ENCODE data around the gene PRND. TPM values are rescaled to one million over a fixed set of nuclear protein-coding genes. Genes with fewer than 3 reads are reported as not detected.

PRND gene
- total RNA-seq, 1 donor from 2014 or later: not detected

DNA sequence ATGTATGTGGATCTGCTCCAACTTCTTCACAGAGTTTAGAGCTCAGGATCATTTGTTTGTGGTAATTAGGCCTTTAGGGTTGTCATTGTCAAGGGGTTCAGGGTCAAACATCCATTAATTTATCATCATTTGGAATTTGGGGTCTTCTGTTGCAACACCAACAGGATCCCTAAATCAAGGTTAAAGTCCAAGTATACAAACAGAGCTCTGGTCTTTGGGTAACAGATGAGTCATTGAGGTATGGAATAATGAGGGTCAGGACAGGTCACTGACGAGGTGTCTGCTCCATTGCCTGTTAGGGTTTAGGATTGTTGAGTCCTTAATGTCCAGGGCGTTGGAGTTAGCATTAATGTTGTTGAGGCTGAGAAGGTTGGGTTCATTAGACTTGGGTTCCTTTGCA lies 47.6 kb downstream of the PRND start:
- FAIRE-seq: no peak
- no peaks in the 10 kb centered on the region for H3K36me3 Mint-ChIP-seq (ENCODE audit: low read depth, unreplicated experiment)
- no peaks in the 10 kb centered on the region for H3K79me2 ChIP-seq (ENCODE audit: insufficient read depth, low read length)

DNA sequence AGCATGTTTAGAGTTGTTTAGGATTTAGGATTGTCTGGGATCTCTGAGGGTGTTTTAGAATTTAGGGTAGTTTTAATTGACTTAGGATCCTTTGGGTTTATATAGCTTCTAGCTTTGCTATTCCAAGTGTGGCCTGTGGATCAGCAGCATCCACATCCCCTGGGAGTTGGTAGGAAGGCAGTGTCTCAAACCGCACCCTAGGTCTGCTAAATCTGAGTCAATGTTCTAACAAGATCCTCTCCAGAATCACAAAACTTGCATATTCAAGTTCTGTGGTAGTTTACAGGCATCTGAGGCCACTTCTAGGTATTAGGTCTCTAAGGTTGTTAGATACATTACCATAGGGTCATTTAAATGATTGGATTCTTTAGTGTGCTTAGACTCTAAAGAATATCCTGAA lies 48.3 kb downstream of the PRND start:
- FAIRE-seq (no peak), DNase-seq (ENCODE audit: low read depth) (no peak)
- Histone ChIP-seq H4K20me1 (ENCODE audit: insufficient read depth, low read length) (no peaks in the 10 kb centered on the region), H3K4me2 (ENCODE audit: low read length) (no peak overlapping the region), H2AFZ (ENCODE audit: low read depth, low read length) (no peak overlapping the region), H3K9me3 (ENCODE audit: insufficient read depth, low read depth, low read length) (peaks cover 3% of the 10 kb centered on the region), H3K27me3 (ENCODE audit: insufficient read depth, low read length) (no peaks in the 10 kb centered on the region), H3K9ac (ENCODE audit: low read length) (no peak overlapping the region), H3K27ac (ENCODE audit: low read depth, low read length) (no peak overlapping the region), H3K79me2 (ENCODE audit: insufficient read depth, low read length) (no peaks in the 10 kb centered on the region), H3K36me3 (ENCODE audit: insufficient read depth, low read length) (no peaks in the 10 kb centered on the region), H3K4me1 (ENCODE audit: insufficient read depth, low read length) (no peaks in the 10 kb centered on the region), H3K4me3 (ENCODE audit: insufficient read depth, low read depth, low read length) (no peak overlapping the region)
- Mint-ChIP-seq H3K27me3 (ENCODE audit: low read depth, unreplicated experiment) (peaks cover 2% of the 10 kb centered on the region), H3K4me1 (ENCODE audit: low read depth, unreplicated experiment) (no peaks in the 10 kb centered on the region), H3K4me3 (ENCODE audit: unreplicated experiment) (no peak overlapping the region), H3K9me3 (ENCODE audit: unreplicated experiment) (peaks cover 18% of the 10 kb centered on the region), H3K36me3 (ENCODE audit: low read depth, unreplicated experiment) (no peaks in the 10 kb centered on the region), H3K27ac (ENCODE audit: unreplicated experiment) (no peak overlapping the region)
- no peak for TF ChIP-seq EZH2 (IDR thresholded peaks at IDR 0.05; ENCODE audit: insufficient read depth, low read length)
- TF ChIP-seq, protein P1, sequence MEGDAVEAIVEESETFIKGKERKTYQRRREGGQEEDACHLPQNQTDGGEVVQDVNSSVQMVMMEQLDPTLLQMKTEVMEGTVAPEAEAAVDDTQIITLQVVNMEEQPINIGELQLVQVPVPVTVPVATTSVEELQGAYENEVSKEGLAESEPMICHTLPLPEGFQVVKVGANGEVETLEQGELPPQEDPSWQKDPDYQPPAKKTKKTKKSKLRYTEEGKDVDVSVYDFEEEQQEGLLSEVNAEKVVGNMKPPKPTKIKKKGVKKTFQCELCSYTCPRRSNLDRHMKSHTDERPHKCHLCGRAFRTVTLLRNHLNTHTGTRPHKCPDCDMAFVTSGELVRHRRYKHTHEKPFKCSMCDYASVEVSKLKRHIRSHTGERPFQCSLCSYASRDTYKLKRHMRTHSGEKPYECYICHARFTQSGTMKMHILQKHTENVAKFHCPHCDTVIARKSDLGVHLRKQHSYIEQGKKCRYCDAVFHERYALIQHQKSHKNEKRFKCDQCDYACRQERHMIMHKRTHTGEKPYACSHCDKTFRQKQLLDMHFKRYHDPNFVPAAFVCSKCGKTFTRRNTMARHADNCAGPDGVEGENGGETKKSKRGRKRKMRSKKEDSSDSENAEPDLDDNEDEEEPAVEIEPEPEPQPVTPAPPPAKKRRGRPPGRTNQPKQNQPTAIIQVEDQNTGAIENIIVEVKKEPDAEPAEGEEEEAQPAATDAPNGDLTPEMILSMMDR (IDR thresholded peaks at IDR 0.05; ENCODE audit: insufficient read depth, low read depth, low read length): no peak

More for the DNA sequence above, 47.6 kb downstream of the PRND start:
- TF ChIP-seq EZH2 (IDR thresholded peaks at IDR 0.05; ENCODE audit: insufficient read depth, low read length): no peak
- H3K9me3 Mint-ChIP-seq (ENCODE audit: unreplicated experiment): peaks cover 18% of the 10 kb centered on the region
- no peak for DNase-seq (ENCODE audit: low read depth)
- Histone ChIP-seq H3K27ac (ENCODE audit: low read depth, low read length) (no peak overlapping the region), H2AFZ (ENCODE audit: low read depth, low read length) (no peak overlapping the region), H3K36me3 (ENCODE audit: insufficient read depth, low read length) (no peaks in the 10 kb centered on the region), H3K4me1 (ENCODE audit: insufficient read depth, low read length) (no peaks in the 10 kb centered on the region), H3K4me3 (ENCODE audit: insufficient read depth, low read depth, low read length) (no peak overlapping the region), H3K4me2 (ENCODE audit: low read length) (no peak overlapping the region), H3K27me3 (ENCODE audit: insufficient read depth, low read length) (no peaks in the 10 kb centered on the region), H3K9me3 (ENCODE audit: insufficient read depth, low read depth, low read length) (peaks cover 3% of the 10 kb centered on the region), H4K20me1 (ENCODE audit: insufficient read depth, low read length) (no peaks in the 10 kb centered on the region), H3K9ac (ENCODE audit: low read length) (no peak overlapping the region)
- H3K4me3 Mint-ChIP-seq (ENCODE audit: unreplicated experiment): no peak overlapping the region
- no peaks in the 10 kb centered on the region for H3K4me1 Mint-ChIP-seq (ENCODE audit: low read depth, unreplicated experiment)
- peaks cover 2% of the 10 kb centered on the region for H3K27me3 Mint-ChIP-seq (ENCODE audit: low read depth, unreplicated experiment)
- H3K27ac Mint-ChIP-seq (ENCODE audit: unreplicated experiment): no peak overlapping the region

DNA sequence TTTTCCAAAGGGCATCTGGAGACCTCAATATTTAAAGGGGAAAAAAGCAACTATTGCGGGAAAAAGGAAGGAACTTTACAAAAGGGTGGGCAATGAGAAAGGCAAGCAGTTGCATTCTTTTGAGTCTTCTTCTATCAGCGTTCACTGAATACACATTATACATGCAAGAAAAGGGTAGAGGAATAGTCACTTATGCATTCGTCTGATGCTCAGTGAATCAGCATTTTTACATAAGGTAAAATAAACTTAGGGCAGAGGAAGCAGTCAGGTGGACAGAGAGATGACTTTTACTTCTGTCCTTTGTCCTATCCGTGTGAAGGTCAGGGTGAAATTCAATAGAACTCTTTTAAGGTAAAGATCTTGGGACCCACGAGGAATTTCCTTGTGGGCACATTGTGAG lies 49.3 kb downstream of the PRND start:
- Histone ChIP-seq H3K79me2 (ENCODE audit: insufficient read depth, low read length) (no peaks in the 10 kb centered on the region), H3K4me2 (ENCODE audit: low read length) (no peak overlapping the region), H4K20me1 (ENCODE audit: insufficient read depth, low read length) (no peaks in the 10 kb centered on the region), H3K4me1 (ENCODE audit: insufficient read depth, low read length) (no peaks in the 10 kb centered on the region), H3K9ac (ENCODE audit: low read length) (no peak overlapping the region), H3K36me3 (ENCODE audit: insufficient read depth, low read length) (no peaks in the 10 kb centered on the region), H3K9me3 (ENCODE audit: insufficient read depth, low read depth, low read length) (peaks cover 3% of the 10 kb centered on the region), H3K27me3 (ENCODE audit: insufficient read depth, low read length) (no peaks in the 10 kb centered on the region), H3K4me3 (ENCODE audit: insufficient read depth, low read depth, low read length) (no peak overlapping the region), H2AFZ (ENCODE audit: low read depth, low read length) (no peak overlapping the region), H3K27ac (ENCODE audit: low read depth, low read length) (no peak overlapping the region)
- H3K27ac Mint-ChIP-seq (ENCODE audit: unreplicated experiment): no peak overlapping the region
- peaks cover 2% of the 10 kb centered on the region for H3K27me3 Mint-ChIP-seq (ENCODE audit: low read depth, unreplicated experiment)
- no peak for DNase-seq (ENCODE audit: low read depth)
- H3K9me3 Mint-ChIP-seq (ENCODE audit: unreplicated experiment): peaks cover 18% of the 10 kb centered on the region
- no peaks in the 10 kb centered on the region for H3K36me3 Mint-ChIP-seq (ENCODE audit: low read depth, unreplicated experiment)
- TF ChIP-seq, protein P1 (IDR thresholded peaks at IDR 0.05; ENCODE audit: insufficient read depth, low read depth, low read length): no peak
- TF ChIP-seq EZH2 (IDR thresholded peaks at IDR 0.05; ENCODE audit: insufficient read depth, low read length): no peak
- H3K4me1 Mint-ChIP-seq (ENCODE audit: low read depth, unreplicated experiment): no peaks in the 10 kb centered on the region
- H3K4me3 Mint-ChIP-seq (ENCODE audit: unreplicated experiment): no peak overlapping the region
- FAIRE-seq: no peak
